ENCODE data around the gene ACP3.

GRCh38 chr3:132346841-132347736, 29.9 kb downstream of the ACP3 start:
- TF ChIP-seq CTCF (conservative IDR thresholded peaks at IDR 0.05) = no peak
- no peak for TF ChIP-seq ZFX (IDR thresholded peaks at IDR 0.05)
